Upper lobe of right lung (tissue), 1 donor: ENCODE results near the gene OR8U1. TPM values are rescaled to one million over a fixed set of nuclear protein-coding genes. Genes with fewer than 3 reads are reported as not detected.
A peak's percentile ranks its signal among the peaks of the same experiment; 100 is the strongest.

ENCODE experiments used
- ATAC-seq: fragments of 200-7000 bp; cut with Tn5 transposase; one replicate; pipeline ENCODE4 v1.9.1; 2020; ENCODE audit warnings: mild to moderate bottlenecking, moderate library complexity
- DNase-seq: peaks from one replicate; pipeline ENCODE4 v3.0.0-alpha.2; 2020
- H3K27ac ChIP-seq: fragments of 200-600 bp; one replicate; pipeline ENCODE4 v1.8.0; 2022
- H3K27me3 ChIP-seq: fragments of 200-600 bp; one replicate; pipeline ENCODE4 v1.8.0; 2022; ENCODE audit warnings: mild to moderate bottlenecking
- H3K36me3 ChIP-seq: fragments of 200-600 bp; one replicate; pipeline ENCODE4 v1.8.0; 2022
- H3K4me1 ChIP-seq: fragments of 200-600 bp; one replicate; pipeline ENCODE4 v1.8.0; 2022
- H3K4me3 ChIP-seq: fragments of 200-600 bp; one replicate; pipeline ENCODE4 v1.8.0; 2022; ENCODE audit warnings: mild to moderate bottlenecking
- H3K9me3 ChIP-seq: fragments of 200-600 bp; one replicate; pipeline ENCODE4 v1.8.0; 2022
- intact Hi-C: fragments of 100-400 bp; cut with DNase I; formaldehyde crosslinking; loops from one replicate; pipeline ENCODE4 v1.11.0; 2022
- long read RNA-seq: library from polyadenylated mRNA; unstranded; transcript quantifications from one replicate; pipeline ENCODE4 v2.0.0, GENCODE V29; 2021
- total RNA-seq: library from RNA; stranded (reverse); fragmentation: NEBNext Ultra II Directional; extraction: Animal tissue kit (Norgen Biotek cat#: 25700); gene quantifications from one replicate; pipeline ENCODE4 v1.2.1, GENCODE V29; 2021
- TF ChIP-seq, protein P1 (sequence below): fragments of 200-600 bp; IDR thresholded peaks from one replicate; pipeline ENCODE4 v1.8.0; 2022; ENCODE audit warnings: antibody characterized with exemption
- donor health status: DM: no; HTN: yes; CAD: no; lungs with severe emphysema.

The OR8U1 gene
- total RNA-seq, result not detected
- long read RNA-seq, result 0 reads

DNA sequence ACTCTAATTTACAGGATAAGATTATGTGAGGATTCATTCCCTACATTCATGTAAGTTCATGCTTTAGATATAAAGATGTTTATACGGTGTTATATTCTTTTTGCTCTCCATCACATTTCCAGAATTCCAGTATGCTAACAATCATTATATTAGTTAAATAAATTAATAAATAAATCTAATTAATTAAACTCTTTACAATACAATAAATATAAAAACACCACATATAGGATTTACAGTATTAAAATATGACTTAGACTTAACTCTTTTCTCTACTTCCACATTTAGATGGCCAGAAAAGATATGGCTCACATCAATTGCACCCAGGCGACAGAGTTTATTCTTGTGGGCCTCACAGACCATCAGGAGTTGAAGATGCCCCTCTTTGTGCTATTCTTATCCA lies at the start of gene OR8U1:
TSS of gene OR8U1 (plus strand) at position 301 of the 400 bp plus-strand sequence. CDS start at position 301, 0 bp downstream.
- no peaks in the 10 kb centered on the region for H3K9me3 ChIP-seq
- intact Hi-C loops, result no loop called here
- no peaks in the 10 kb centered on the region for H3K27me3 ChIP-seq
- no peaks in the 10 kb centered on the region for H3K36me3 ChIP-seq
- no peaks in the 10 kb centered on the region for H3K4me1 ChIP-seq
- DNase-seq (no peak), ATAC-seq (no peak)
- no peak within 1 kb of the TSS for H3K4me3 ChIP-seq
- TF ChIP-seq, protein P1, sequence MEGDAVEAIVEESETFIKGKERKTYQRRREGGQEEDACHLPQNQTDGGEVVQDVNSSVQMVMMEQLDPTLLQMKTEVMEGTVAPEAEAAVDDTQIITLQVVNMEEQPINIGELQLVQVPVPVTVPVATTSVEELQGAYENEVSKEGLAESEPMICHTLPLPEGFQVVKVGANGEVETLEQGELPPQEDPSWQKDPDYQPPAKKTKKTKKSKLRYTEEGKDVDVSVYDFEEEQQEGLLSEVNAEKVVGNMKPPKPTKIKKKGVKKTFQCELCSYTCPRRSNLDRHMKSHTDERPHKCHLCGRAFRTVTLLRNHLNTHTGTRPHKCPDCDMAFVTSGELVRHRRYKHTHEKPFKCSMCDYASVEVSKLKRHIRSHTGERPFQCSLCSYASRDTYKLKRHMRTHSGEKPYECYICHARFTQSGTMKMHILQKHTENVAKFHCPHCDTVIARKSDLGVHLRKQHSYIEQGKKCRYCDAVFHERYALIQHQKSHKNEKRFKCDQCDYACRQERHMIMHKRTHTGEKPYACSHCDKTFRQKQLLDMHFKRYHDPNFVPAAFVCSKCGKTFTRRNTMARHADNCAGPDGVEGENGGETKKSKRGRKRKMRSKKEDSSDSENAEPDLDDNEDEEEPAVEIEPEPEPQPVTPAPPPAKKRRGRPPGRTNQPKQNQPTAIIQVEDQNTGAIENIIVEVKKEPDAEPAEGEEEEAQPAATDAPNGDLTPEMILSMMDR, result no peak
- H3K27ac ChIP-seq, result no peak within 1 kb of the TSS

GRCh38 chr11:56331861-56332491 lies 43.4 kb upstream of the OR8U1 start:
- H3K27ac ChIP-seq, result no peak overlapping the region
- intact Hi-C loops, result no loop called here
- no peaks in the 10 kb centered on the region for H3K4me1 ChIP-seq
- DNase-seq (no peak), ATAC-seq (peak; percentile 41)
- H3K27me3 ChIP-seq, result no peaks in the 10 kb centered on the region
- no peaks in the 10 kb centered on the region for H3K9me3 ChIP-seq
- TF ChIP-seq, protein P1, result no peak
- no peak overlapping the region for H3K4me3 ChIP-seq
- no peaks in the 10 kb centered on the region for H3K36me3 ChIP-seq

- Histone ChIP-seq H3K4me1 (no peaks in the 10 kb centered on the region), H3K9me3 (no peaks in the 10 kb centered on the region), H3K27me3 (no peaks in the 10 kb centered on the region), H3K4me3 (no peak overlapping the region), H3K36me3 (no peaks in the 10 kb centered on the region), H3K27ac (no peak overlapping the region)
- intact Hi-C loops, result no loop called here
- no peak for ATAC-seq
- no peak for DNase-seq
- TF ChIP-seq, protein P1, result no peak
These were observed 42.3 kb upstream of the OR8U1 start for GRCh38 chr11:56333156-56333555.

GRCh38 chr11:56340289-56340688 lies 35.1 kb upstream of the OR8U1 start:
- Histone ChIP-seq H3K36me3 (no peaks in the 10 kb centered on the region), H3K27me3 (no peaks in the 10 kb centered on the region), H3K27ac (no peak overlapping the region), H3K4me3 (no peak overlapping the region), H3K4me1 (no peaks in the 10 kb centered on the region), H3K9me3 (no peaks in the 10 kb centered on the region)
- TF ChIP-seq, protein P1, result no peak
- ATAC-seq, result no peak
- intact Hi-C loops, result no loop called here
- no peak for DNase-seq

GRCh38 chr11:56345739-56346138 lies 29.7 kb upstream of the OR8U1 start, which contains the start of gene OR8K1:
TSS of gene OR8K1 (plus strand) at chr11:56346039. CDS start at chr11:56346039, 0 bp downstream.
- intact Hi-C loops, result no loop called here

More at GRCh38 chr11:56345739-56346138, 29.7 kb upstream of the OR8U1 start, which contains the start of gene OR8K1:
- Histone ChIP-seq H3K27ac (no peak within 1 kb of the TSS), H3K4me3 (no peak within 1 kb of the TSS), H3K27me3 (no peaks in the 10 kb centered on the region), H3K9me3 (no peaks in the 10 kb centered on the region), H3K36me3 (no peaks in the 10 kb centered on the region), H3K4me1 (no peaks in the 10 kb centered on the region)
- TF ChIP-seq, protein P1, result no peak
- no peak for ATAC-seq
- no peak for DNase-seq
